ENCODE measurements around the gene FOXA2. TPM values are rescaled to one million over a fixed set of nuclear protein-coding genes. Genes with fewer than 3 reads are reported as not detected.

Gene FOXA2
- total RNA-seq, 1 donor from 2014 or later: not detected

DNA sequence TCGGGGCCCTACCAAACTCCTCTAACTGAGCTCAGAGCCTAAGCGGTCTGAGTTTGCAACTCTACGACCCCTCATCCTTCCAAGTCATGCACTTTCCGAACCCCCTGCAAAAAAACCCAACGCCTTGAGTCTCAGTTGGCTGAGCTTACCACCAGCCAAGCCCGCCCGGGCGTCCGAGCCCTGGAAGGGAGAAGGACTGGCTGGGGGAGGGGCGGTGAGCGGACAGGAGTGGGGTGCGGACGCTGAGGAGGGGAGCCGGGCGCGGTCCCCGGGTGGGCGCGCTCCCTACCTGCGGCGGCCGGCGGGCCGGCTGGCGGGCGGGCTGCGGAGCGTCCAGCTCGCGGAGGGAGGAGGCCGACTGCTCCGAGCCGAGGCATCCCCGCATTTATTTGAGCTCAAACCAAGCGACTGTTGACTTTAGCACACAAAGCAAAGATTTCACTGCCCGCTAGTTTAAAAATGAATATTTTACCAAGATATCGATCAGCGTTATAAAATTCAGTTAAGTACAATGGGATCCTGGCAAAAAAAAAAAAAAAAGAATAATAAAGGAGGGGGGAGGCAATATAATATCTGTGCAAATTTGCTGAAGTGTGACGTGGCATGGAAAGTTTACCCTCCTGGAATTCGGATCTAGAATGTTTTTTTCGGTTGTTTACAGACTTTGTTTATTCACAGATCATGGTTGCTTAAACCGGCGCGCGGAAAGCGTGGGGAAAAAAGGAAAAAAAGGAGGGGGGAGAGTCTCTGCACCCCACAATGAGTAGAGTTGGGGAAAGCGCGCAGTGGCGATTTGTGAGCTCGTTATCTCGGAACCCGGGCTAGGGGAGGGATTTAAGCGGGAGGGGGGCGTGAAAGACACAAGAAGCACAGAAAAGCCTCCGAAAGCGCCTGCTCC, 5.9 kb downstream of the FOXA2 start:
- Mint-ChIP-seq H3K9me3 (no peaks in the 10 kb centered on the region), H3K27me3 (ENCODE audit: low read depth) (peaks cover 96% of the 10 kb centered on the region), H3K4me1 (peaks cover 13% of the 10 kb centered on the region), H3K36me3 (no peaks in the 10 kb centered on the region), H3K27ac (peak overlapping the region; percentile 30), H3K4me3 (no peak overlapping the region)
- TF ChIP-seq, protein P1, sequence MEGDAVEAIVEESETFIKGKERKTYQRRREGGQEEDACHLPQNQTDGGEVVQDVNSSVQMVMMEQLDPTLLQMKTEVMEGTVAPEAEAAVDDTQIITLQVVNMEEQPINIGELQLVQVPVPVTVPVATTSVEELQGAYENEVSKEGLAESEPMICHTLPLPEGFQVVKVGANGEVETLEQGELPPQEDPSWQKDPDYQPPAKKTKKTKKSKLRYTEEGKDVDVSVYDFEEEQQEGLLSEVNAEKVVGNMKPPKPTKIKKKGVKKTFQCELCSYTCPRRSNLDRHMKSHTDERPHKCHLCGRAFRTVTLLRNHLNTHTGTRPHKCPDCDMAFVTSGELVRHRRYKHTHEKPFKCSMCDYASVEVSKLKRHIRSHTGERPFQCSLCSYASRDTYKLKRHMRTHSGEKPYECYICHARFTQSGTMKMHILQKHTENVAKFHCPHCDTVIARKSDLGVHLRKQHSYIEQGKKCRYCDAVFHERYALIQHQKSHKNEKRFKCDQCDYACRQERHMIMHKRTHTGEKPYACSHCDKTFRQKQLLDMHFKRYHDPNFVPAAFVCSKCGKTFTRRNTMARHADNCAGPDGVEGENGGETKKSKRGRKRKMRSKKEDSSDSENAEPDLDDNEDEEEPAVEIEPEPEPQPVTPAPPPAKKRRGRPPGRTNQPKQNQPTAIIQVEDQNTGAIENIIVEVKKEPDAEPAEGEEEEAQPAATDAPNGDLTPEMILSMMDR (IDR thresholded peaks at IDR 0.05; ENCODE audit: unreplicated experiment): no peak
- no peak for DNase-seq (ENCODE audit: low spot score in 2 of 2, unreplicated experiment in 2 of 2)

DNA sequence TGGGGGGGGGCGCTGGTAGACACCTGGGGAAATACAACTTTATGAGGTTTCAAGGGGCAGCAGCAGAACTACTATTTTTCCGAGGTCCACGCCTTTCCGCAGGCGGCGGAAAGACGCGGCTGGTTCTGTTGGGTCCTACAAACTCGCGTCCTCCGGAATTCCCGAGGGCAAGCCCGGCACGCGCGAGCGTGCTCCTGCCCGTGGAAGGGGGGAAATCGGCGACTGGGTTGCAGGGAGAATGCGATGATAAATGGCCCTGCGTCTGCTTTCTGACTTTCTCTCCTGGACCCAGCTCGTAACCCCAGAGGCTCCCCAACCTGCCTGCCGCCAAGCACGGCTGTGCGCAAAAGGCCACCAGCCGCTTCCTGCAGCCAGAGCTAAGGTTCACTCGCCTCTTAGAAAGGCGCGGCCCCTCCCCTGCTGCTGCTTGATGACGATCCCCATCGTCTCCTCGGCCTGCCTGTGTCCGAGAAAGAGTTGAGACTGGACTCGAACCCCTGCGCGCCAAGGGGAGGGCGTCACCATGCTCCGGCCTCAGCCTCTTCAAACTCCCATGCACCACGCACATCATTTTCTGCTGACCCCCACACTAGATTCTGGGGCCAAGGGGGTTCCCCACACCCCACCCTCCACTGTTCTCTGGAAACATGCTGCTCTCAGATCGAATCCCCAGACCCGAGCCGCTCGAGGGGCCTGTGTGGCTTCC, 6.7 kb downstream of the FOXA2 start:
- Mint-ChIP-seq H3K27me3 (ENCODE audit: low read depth) (peaks cover 97% of the 10 kb centered on the region), H3K4me3 (no peak overlapping the region), H3K9me3 (no peaks in the 10 kb centered on the region), H3K27ac (no peak overlapping the region), H3K4me1 (peaks cover 9% of the 10 kb centered on the region), H3K36me3 (no peaks in the 10 kb centered on the region)
- TF ChIP-seq, protein P1 (IDR thresholded peaks at IDR 0.05; ENCODE audit: unreplicated experiment): no peak
- no peak for DNase-seq (ENCODE audit: low spot score in 2 of 2, unreplicated experiment in 2 of 2)

DNA sequence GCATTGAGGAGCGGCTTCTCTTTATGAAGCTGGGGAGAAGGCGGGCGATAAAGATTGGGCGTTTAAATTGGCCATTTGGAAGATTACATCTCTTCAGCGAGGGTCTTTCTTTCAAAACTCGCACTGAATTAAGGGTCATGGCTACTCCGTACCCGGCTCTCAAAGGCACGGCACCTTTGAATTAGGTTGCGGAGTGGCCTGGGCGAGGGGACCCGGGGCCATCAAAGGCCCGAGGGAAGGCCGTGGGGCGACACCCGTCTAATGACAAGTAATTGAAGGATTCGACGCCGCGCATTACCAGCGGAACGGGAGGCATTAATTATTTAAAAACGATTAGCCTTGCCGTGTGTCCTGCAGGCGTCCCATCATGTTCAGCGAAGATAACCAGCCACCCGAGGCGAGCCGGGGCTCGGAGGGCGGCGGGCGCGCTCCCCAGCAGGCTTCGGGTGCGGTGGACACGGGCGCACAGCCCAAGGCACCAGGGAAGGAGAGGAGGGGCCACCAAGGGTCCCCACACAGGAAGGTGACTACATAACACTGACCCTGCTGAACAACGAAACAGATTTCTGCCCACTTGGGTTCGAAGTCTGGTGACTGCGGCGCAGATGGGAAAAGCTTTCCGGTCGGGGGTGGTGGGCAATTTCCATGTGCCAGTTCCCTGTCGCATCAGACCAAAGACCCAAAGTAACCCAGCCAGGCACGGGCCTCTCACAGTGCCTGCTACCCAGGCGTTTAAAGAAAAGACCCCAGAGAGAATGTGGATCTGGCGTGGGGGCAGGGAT, 7.4 kb downstream of the FOXA2 start:
- Mint-ChIP-seq H3K4me1 (peaks cover 9% of the 10 kb centered on the region), H3K9me3 (no peaks in the 10 kb centered on the region), H3K27ac (no peak overlapping the region), H3K36me3 (no peaks in the 10 kb centered on the region), H3K4me3 (no peak overlapping the region), H3K27me3 (ENCODE audit: low read depth) (peaks cover 99% of the 10 kb centered on the region)
- TF ChIP-seq, protein P1 (IDR thresholded peaks at IDR 0.05; ENCODE audit: unreplicated experiment): no peak
- DNase-seq (ENCODE audit: low spot score in 2 of 2, unreplicated experiment in 2 of 2): no peak

DNA sequence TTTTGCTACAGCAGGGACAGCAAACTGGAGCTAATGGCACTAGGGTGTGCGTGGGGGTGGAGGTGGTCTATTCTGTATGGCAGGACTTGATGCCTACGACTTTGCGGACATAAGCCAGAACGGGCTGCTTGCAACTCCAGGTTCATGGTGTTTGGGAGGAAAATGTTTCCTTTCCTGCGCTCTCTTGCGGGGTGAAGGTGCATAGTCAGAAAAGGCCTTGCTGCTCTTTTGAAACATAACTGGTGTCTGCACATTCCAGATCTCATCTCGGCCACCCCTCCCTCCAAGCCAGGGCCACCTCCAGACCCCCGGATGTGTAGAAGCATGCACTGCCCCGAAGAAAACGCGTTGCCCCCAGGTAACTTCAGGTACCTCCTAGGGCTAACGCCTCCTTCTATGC, 8.1 kb downstream of the FOXA2 start:
- Mint-ChIP-seq H3K9me3 (no peaks in the 10 kb centered on the region), H3K27me3 (ENCODE audit: low read depth) (peaks cover 99% of the 10 kb centered on the region), H3K27ac (no peak overlapping the region), H3K4me3 (no peak overlapping the region), H3K4me1 (peaks cover 9% of the 10 kb centered on the region), H3K36me3 (no peaks in the 10 kb centered on the region)
- TF ChIP-seq, protein P1 (IDR thresholded peaks at IDR 0.05; ENCODE audit: unreplicated experiment): no peak
- no peak for DNase-seq (ENCODE audit: low spot score in 2 of 2, unreplicated experiment in 2 of 2)

DNA sequence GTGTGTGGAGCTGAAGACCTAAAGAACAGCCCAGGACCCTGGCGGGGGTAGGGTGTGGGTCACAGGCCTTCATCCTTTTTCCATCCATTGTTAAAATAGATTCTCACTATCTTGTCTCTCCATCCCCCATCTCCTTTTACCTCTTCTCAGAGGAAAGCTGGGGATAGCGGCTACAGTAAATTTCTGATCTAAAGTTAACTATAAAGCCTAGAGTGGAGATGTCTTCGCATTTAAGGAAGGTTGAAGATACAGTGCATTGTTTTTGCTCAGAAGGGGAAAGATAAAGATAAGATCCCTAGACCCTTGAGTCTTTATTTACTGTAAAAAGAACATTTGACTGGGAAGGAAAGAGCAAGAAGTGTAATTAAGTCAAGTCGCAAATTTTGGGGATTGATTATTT, 8.6 kb downstream of the FOXA2 start:
- Mint-ChIP-seq H3K4me3 (no peak overlapping the region), H3K27ac (no peak overlapping the region), H3K36me3 (no peaks in the 10 kb centered on the region), H3K4me1 (peaks cover 9% of the 10 kb centered on the region), H3K9me3 (no peaks in the 10 kb centered on the region), H3K27me3 (ENCODE audit: low read depth) (peaks cover 99% of the 10 kb centered on the region)
- DNase-seq (ENCODE audit: low spot score in 2 of 2, unreplicated experiment in 2 of 2): no peak
- TF ChIP-seq, protein P1 (IDR thresholded peaks at IDR 0.05; ENCODE audit: unreplicated experiment): no peak

Data from mesothelial cell of epicardium (in vitro differentiated cells).